ENCODE results near the gene LAMA3. TPM values are rescaled to one million over a fixed set of nuclear protein-coding genes. Genes with fewer than 3 reads are reported as not detected.

Gene LAMA3
- total RNA-seq, 2 donors from 2014 or later: 9.3 to 21.1 TPM

GRCh38 chr18:23851470-23852002 is 162.3 kb downstream of the LAMA3 start:
- Histone ChIP-seq H3K9me3 (no peaks in the 10 kb centered on the region), H3K4me3 (no peak overlapping the region), H3K27ac (no peak overlapping the region), H3K36me3 (replicated peaks in 1 of 2; ENCODE audit: insufficient read depth in 1 of 2, low read depth in 2 of 2) (no peaks in the 10 kb centered on the region), H3K27me3 (no peaks in the 10 kb centered on the region), H3K4me1 (peaks cover 7% of the 10 kb centered on the region)
- DNase-seq: peak in 2 of 4 donors; percentile 25 to 52
- TF ChIP-seq, protein P1, sequence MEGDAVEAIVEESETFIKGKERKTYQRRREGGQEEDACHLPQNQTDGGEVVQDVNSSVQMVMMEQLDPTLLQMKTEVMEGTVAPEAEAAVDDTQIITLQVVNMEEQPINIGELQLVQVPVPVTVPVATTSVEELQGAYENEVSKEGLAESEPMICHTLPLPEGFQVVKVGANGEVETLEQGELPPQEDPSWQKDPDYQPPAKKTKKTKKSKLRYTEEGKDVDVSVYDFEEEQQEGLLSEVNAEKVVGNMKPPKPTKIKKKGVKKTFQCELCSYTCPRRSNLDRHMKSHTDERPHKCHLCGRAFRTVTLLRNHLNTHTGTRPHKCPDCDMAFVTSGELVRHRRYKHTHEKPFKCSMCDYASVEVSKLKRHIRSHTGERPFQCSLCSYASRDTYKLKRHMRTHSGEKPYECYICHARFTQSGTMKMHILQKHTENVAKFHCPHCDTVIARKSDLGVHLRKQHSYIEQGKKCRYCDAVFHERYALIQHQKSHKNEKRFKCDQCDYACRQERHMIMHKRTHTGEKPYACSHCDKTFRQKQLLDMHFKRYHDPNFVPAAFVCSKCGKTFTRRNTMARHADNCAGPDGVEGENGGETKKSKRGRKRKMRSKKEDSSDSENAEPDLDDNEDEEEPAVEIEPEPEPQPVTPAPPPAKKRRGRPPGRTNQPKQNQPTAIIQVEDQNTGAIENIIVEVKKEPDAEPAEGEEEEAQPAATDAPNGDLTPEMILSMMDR (IDR thresholded peaks at IDR 0.05): no peak
- TF ChIP-seq POLR2A (IDR thresholded peaks at IDR 0.05): no peak
- WGBS, 2 donors: 13 to 36% methylated on average over 3 of the region's 3 CpGs
- ATAC-seq: peak; percentile 15
- intact Hi-C loops (cut with DNase I): no loop called here

DNA sequence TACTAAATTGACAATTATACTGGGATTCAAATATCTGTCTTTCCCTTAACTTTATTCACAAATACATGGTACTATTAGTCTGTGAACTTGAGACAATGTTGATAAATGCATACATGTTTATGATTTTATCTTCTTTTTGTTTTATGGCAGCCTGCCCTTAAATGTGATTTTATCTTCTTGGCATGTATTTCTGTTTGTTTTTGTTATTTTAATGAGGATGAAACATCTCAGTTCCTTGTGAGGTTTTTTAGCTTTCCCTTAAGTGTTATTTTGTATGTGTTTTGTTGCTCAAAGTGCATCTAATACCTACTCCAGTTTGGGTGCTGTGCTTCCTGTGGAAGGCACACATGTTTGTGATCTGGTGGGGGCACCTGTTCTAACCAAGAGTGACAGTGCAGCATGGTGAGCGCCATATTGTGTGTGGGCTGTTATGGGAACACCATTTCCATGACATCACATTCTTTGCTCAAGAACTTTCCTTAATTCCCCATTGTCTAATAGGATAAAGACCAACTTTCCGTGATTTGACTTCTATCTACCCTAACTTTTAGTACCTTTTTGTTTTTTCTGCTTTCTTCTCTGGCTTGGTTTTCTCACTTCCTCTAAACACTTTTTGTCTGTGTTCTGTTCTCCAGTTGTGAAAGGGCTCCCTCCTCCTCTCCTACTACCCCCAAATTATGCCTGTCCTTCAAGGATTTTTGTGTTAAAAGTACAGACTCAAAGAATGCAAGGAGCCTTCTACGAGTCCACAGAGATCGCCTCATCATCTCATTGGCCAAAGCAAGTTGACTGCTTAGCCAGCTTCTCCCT is 163.2 kb downstream of the LAMA3 start:
- 92 to 94% methylated on average over 4 of the region's 4 CpGs for WGBS, 2 donors
- H3K27me3 ChIP-seq: no peaks in the 10 kb centered on the region
- H3K9me3 ChIP-seq: no peaks in the 10 kb centered on the region
- intact Hi-C loops (cut with DNase I): no loop called here
- no peak for DNase-seq
- no peak overlapping the region for H3K4me3 ChIP-seq
- H3K4me1 ChIP-seq: peaks cover 7% of the 10 kb centered on the region
- H3K36me3 ChIP-seq (replicated peaks in 1 of 2; ENCODE audit: insufficient read depth in 1 of 2, low read depth in 2 of 2): no peaks in the 10 kb centered on the region
- ATAC-seq: no peak
- no peak overlapping the region for H3K27ac ChIP-seq
- TF ChIP-seq, protein P1 (IDR thresholded peaks at IDR 0.05): no peak
- TF ChIP-seq POLR2A (IDR thresholded peaks at IDR 0.05): no peak

- no peak overlapping the region for H3K27ac ChIP-seq
- TF ChIP-seq, protein P1 (IDR thresholded peaks at IDR 0.05): no peak
- no peak for TF ChIP-seq POLR2A (IDR thresholded peaks at IDR 0.05)
- WGBS, 2 donors: 70 to 90% methylated on average over 6 to 8 of the region's 8 CpGs
- H3K4me3 ChIP-seq: no peak overlapping the region
- H3K9me3 ChIP-seq: no peaks in the 10 kb centered on the region
- no peak for DNase-seq
- no peaks in the 10 kb centered on the region for H3K27me3 ChIP-seq
- H3K4me1 ChIP-seq: peaks cover 7% of the 10 kb centered on the region
- ATAC-seq: no peak
- no peaks in the 10 kb centered on the region for H3K36me3 ChIP-seq (replicated peaks in 1 of 2; ENCODE audit: insufficient read depth in 1 of 2, low read depth in 2 of 2)
- intact Hi-C loops (cut with DNase I): no loop called here
These were observed 164.4 kb downstream of the LAMA3 start for GRCh38 chr18:23853448-23854195.

- ATAC-seq: no peak
- Histone ChIP-seq H3K36me3 (replicated peaks in 1 of 2; ENCODE audit: insufficient read depth in 1 of 2, low read depth in 2 of 2) (no peaks in the 10 kb centered on the region), H3K9me3 (no peaks in the 10 kb centered on the region), H3K4me1 (peaks cover 7% of the 10 kb centered on the region), H3K27me3 (no peaks in the 10 kb centered on the region), H3K4me3 (no peak overlapping the region), H3K27ac (no peak overlapping the region)
- TF ChIP-seq, protein P1 (IDR thresholded peaks at IDR 0.05): no peak
- no peak for TF ChIP-seq POLR2A (IDR thresholded peaks at IDR 0.05)
- no peak for DNase-seq
- intact Hi-C loops (cut with DNase I): no loop called here
- WGBS, 2 donors: 81 to 87% methylated on average over 5 of the region's 5 CpGs
These were observed 166.5 kb downstream of the LAMA3 start for GRCh38 chr18:23855721-23856120.
